Transverse colon (tissue), 4 donors: ENCODE data around the gene LRIG1. TPM values are rescaled to one million over a fixed set of nuclear protein-coding genes. Genes with fewer than 3 reads are reported as not detected.

Source experiments
- DNase-seq: peaks from one replicate; pipeline ENCODE4 v3.0.0-alpha.2; 2019
- H3K27ac ChIP-seq, 4 donors: fragments of 200-600 bp; sonication (generic); 2 replicates each; pipeline ENCODE4 v1.5.1; 2016 to 2018; ENCODE audit warnings: inconsistent platforms in 4 of 4
- H3K27me3 ChIP-seq: fragments of 200-600 bp; sonication (generic); 2 replicates; pipeline ENCODE4 v1.5.1; 2017; ENCODE audit warnings: inconsistent platforms
- H3K36me3 ChIP-seq, 4 donors: fragments of 200-600 bp; sonication (generic); 2 replicates each; pipeline ENCODE4 v1.5.1; 2017 to 2019; ENCODE audit warnings: inconsistent platforms in 4 of 4
- H3K4me1 ChIP-seq, 4 donors: fragments of 200-600 bp; sonication (generic); 2 replicates each; pipeline ENCODE4 v1.5.1; 2017 to 2020; ENCODE audit warnings: inconsistent platforms in 4 of 4
- H3K4me3 ChIP-seq, 4 donors: fragments of 200-600 bp; sonication (generic); 1 replicate in 1 of 4; 2 replicates in 3 of 4; pipeline versions ENCODE4 v1.5.1 to v1.6.1; 2017 to 2019; ENCODE audit warnings: inconsistent platforms in 4 of 4
- H3K9me3 ChIP-seq, 2 donors: fragments of 200-600 bp; sonication (generic); 2 replicates each; pipeline ENCODE4 v1.5.1; 2017 to 2019; ENCODE audit warnings: inconsistent platforms in 2 of 2
- EP300 ChIP-seq: sonication (generic); formaldehyde crosslinking; IDR thresholded peaks from one replicate; pipeline ENCODE4 v1.6.1; 2017; ENCODE audit warnings: antibody characterized with exemption, low read depth
- POLR2A ChIP-seq: fragments of 450-650 bp; IDR thresholded peaks from one replicate; pipeline ENCODE4 v1.6.1; 2016; ENCODE audit warnings: antibody characterized with exemption, mild to moderate bottlenecking, moderate library complexity
- POLR2AphosphoS5 ChIP-seq, 3 donors: sonication (generic); formaldehyde crosslinking; IDR thresholded peaks; one replicate each; pipeline ENCODE4 v1.6.1; 2016; ENCODE audit warnings: antibody characterized with exemption in 3 of 3
- WGBS, 2 donors: methylation state at CpG; one replicate each; pipeline ENCODE4 v1.1.5; 2018; ENCODE audit warnings: low coverage in 1 of 2; 5-methylcytosine and 5-hydroxymethylcytosine counted together
- in situ Hi-C, 4 donors: fragments of 200-750 bp; cut with MboI; loops; one replicate each; pipeline versions ENCODE4 v1.15.0 to v1.15.1; 2017; ENCODE audit warnings: low sequenced_read_pairs in 3 of 4, low pct_ligation_motif_present in 1 of 4, low pct_unique_long_range_greater_than_20kb in 1 of 4
- intact Hi-C: fragments of 100-400 bp; cut with DNase I; formaldehyde crosslinking; loops from one replicate; pipeline ENCODE4 v1.15.1; 2023; ENCODE audit warnings: low total_unique reads
- total RNA-seq, 4 donors: library from RNA; depleted of rRNA; stranded (reverse); fragments of >200 nt; gene quantifications; one replicate each; pipeline ENCODE4 v1.1.0, GENCODE V29; 2016
- TF ChIP-seq, protein P1 (sequence below), 5 experiments: fragments of 200-600 bp in 3 of 5; fragments of 450-650 bp in 2 of 5; sonication (generic) in 3 of 5; IDR thresholded peaks; 1 replicate in 2 of 5; 2 replicates in 3 of 5; pipeline ENCODE4 v1.5.1; 2016 to 2017; ENCODE audit warnings: antibody characterized with exemption in 5 of 5, inconsistent platforms in 3 of 5, mild to moderate bottlenecking in 2 of 5, moderate library complexity in 1 of 5

Gene LRIG1
- total RNA-seq, 4 donors from 2014 or later, result 67.2 to 87.6 (median 79.3) TPM

DNA sequence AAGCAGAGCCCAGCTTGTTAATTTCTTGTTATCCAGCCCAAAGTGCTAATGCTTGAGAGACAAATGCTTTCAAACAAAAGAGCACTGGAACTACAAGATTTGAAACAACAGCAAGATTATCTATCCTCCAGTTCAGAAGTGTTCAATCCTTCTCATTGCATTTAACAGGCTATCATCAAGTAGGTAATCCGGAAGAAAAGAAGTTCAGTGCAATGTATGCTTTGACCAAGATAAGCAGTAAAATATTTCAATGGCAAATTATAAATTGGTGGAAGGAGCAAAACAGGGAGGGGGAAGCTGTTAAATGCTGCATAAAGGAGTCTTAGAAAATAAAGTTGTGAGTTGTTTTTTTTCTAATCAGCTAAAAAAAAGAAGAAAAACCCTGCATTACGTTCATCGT, 8.8 kb downstream of the LRIG1 start:
- peak overlapping the region; percentile 94 to 99 (median 96) for H3K27ac ChIP-seq
- no peak overlapping the region for H3K4me3 ChIP-seq
- no peaks in the 10 kb centered on the region for H3K36me3 ChIP-seq
- no peaks in the 10 kb centered on the region for H3K27me3 ChIP-seq
- H3K4me1 ChIP-seq, result peaks cover 61 to 97% (median 78%) of the 10 kb centered on the region in 4 donors
- no peaks in the 10 kb centered on the region for H3K9me3 ChIP-seq
- TF ChIP-seq EP300, result no peak
- TF ChIP-seq, protein P1, sequence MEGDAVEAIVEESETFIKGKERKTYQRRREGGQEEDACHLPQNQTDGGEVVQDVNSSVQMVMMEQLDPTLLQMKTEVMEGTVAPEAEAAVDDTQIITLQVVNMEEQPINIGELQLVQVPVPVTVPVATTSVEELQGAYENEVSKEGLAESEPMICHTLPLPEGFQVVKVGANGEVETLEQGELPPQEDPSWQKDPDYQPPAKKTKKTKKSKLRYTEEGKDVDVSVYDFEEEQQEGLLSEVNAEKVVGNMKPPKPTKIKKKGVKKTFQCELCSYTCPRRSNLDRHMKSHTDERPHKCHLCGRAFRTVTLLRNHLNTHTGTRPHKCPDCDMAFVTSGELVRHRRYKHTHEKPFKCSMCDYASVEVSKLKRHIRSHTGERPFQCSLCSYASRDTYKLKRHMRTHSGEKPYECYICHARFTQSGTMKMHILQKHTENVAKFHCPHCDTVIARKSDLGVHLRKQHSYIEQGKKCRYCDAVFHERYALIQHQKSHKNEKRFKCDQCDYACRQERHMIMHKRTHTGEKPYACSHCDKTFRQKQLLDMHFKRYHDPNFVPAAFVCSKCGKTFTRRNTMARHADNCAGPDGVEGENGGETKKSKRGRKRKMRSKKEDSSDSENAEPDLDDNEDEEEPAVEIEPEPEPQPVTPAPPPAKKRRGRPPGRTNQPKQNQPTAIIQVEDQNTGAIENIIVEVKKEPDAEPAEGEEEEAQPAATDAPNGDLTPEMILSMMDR (IDR thresholded peaks at IDR 0.05), result no peak
- DNase-seq, result no peak
- in situ Hi-C loops (no loop called here), intact Hi-C loops (no loop called here)
- 39 to 41% methylated on average over 3 of the region's 3 CpGs for WGBS, 2 donors

DNA sequence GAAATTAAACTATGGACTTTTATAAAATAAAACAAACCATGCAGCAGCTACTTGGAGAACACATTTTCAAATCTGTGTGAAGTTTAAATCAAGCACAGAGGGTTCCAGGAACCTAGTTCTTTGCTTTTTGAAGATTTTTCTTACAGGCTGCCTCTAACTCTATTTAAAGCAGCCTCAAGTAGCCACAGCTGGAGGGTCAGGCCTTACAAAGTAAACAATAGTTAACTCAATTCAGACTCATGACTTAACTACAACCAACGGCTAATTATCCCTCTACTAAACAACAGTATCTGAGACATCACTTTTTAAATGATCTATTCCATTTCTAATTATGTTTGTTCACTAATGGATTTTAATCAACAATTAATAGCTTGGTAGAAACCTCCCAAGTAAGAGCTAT, 9.8 kb downstream of the LRIG1 start:
- Histone ChIP-seq H3K27me3 (no peaks in the 10 kb centered on the region), H3K4me3 (no peak overlapping the region), H3K9me3 (no peaks in the 10 kb centered on the region), H3K36me3 (no peaks in the 10 kb centered on the region), H3K27ac (peak overlapping the region; percentile 94 to 99 (median 96)), H3K4me1 (peaks cover 55 to 97% (median 78%) of the 10 kb centered on the region in 4 donors)
- intact Hi-C loops (no loop called here), in situ Hi-C loops (no loop called here)
- TF ChIP-seq, protein P1 (IDR thresholded peaks at IDR 0.05), result no peak
- TF ChIP-seq POLR2AphosphoS5 (IDR thresholded peaks at IDR 0.05), result no peak
- no peak for TF ChIP-seq EP300
- TF ChIP-seq POLR2A, result no peak
- 11 to 21% methylated on average over 1 of the region's 1 CpG for WGBS, 2 donors
- DNase-seq, result no peak

DNA sequence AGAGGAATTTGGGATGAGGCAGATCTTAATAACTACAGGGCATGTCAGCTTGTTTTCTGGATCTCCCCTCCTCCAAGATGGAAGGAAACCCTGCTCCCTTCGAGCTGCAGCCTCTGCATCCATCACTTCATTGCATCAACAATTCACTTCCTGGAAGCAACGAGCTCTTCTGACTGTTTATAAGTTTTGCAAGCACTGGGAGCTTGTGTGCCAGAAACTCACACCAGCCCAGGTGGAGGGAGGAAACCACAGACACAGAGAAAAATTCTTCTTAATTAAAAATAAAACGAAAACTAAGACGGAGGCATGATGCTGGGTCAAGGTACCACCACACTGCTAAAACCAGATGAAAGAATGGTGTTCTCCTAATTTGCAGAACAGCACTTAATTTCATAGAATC, 10.6 kb downstream of the LRIG1 start:
- intact Hi-C loops, result no loop called here
- in situ Hi-C loops, result no loop called here

DNA sequence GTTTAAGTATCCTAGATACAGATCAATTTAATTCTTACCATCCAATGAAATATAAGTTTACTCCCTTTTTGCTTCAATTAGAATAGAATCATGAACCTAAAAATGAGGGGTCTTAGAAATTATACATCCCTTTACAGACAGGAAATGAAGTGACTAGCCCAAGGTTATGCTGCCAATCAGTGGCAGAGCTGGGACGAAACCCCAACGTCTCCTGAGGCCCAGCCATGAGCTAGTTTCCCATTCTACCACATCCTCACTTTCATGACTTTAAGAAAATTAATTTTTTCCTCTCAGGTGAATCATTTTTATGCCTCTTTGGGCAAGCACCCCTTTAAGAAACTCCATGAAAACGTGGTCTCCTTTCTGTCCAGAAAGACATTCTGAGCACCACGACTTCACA, 11.2 kb downstream of the LRIG1 start:
- no peak for TF ChIP-seq EP300
- TF ChIP-seq POLR2AphosphoS5 (IDR thresholded peaks at IDR 0.05), result no peak
- TF ChIP-seq POLR2A, result no peak
- TF ChIP-seq, protein P1 (IDR thresholded peaks at IDR 0.05), result no peak
- Histone ChIP-seq H3K27me3 (no peaks in the 10 kb centered on the region), H3K4me3 (no peak overlapping the region), H3K4me1 (peaks cover 41 to 97% (median 77%) of the 10 kb centered on the region in 4 donors), H3K27ac (peak overlapping the region; percentile 94 to 99 (median 96)), H3K9me3 (no peaks in the 10 kb centered on the region), H3K36me3 (no peaks in the 10 kb centered on the region)
- WGBS, 2 donors, result 46 to 60% methylated on average over 2 to 4 of the region's 4 CpGs
- no peak for DNase-seq
- intact Hi-C loops, result no loop called here
- in situ Hi-C loops, result no loop called here

More for the DNA sequence above, 10.6 kb downstream of the LRIG1 start:
- 7 to 17% methylated on average over 2 to 4 of the region's 4 CpGs for WGBS, 2 donors
- no peaks in the 10 kb centered on the region for H3K27me3 ChIP-seq
- H3K9me3 ChIP-seq, result no peaks in the 10 kb centered on the region
- peaks cover 47 to 97% (median 78%) of the 10 kb centered on the region in 4 donors for H3K4me1 ChIP-seq
- DNase-seq, result peak; percentile 39
- peak overlapping the region; percentile 94 to 99 (median 96) for H3K27ac ChIP-seq
- TF ChIP-seq, protein P1 (IDR thresholded peaks at IDR 0.05), result no peak
- TF ChIP-seq POLR2AphosphoS5 (IDR thresholded peaks at IDR 0.05) (peak; percentile 58 to 76 (median 67)), POLR2A (no peak), EP300 (peak; percentile 17)
- no peaks in the 10 kb centered on the region for H3K36me3 ChIP-seq
- no peak overlapping the region for H3K4me3 ChIP-seq
